Mesothelial cell of epicardium (in vitro differentiated cells): Measurements from ENCODE around the gene NAT14. TPM values are rescaled to one million over a fixed set of nuclear protein-coding genes. Genes with fewer than 3 reads are reported as not detected.

Source experiments
- DNase-seq, 2 experiments: peaks; one replicate each; pipeline ENCODE4 v3.0.0; 2021; ENCODE audit warnings: low spot score in 2 of 2; ENCODE audit not compliant: unreplicated experiment in 2 of 2
- H3K27ac Mint-ChIP-seq: 2 replicates; pipeline ENCODE4 v1.8.0; 2021; ENCODE audit warnings: mixed read lengths
- H3K27me3 Mint-ChIP-seq: 2 replicates; pipeline ENCODE4 v1.8.0; 2021; ENCODE audit warnings: low read depth, mixed read lengths
- H3K36me3 Mint-ChIP-seq: 2 replicates; pipeline ENCODE4 v1.8.0; 2021; ENCODE audit warnings: mixed read lengths
- H3K4me1 Mint-ChIP-seq: 2 replicates; pipeline ENCODE4 v1.8.0; 2021; ENCODE audit warnings: mixed read lengths
- H3K4me3 Mint-ChIP-seq: 2 replicates; pipeline ENCODE4 v1.8.0; 2021; ENCODE audit warnings: mild to moderate bottlenecking, moderate library complexity, mixed read lengths
- H3K9me3 Mint-ChIP-seq: 2 replicates; pipeline ENCODE4 v1.8.0; 2021; ENCODE audit warnings: mixed read lengths
- total RNA-seq: library from RNA; stranded (reverse); gene quantifications from 3 replicates; pipeline ENCODE4 v1.2.1, GENCODE V29; 2021
- TF ChIP-seq, protein P1 (sequence below): fragments of 200-600 bp; sonication (generic); IDR thresholded peaks from one replicate; pipeline ENCODE4 v1.5.0; 2021; ENCODE audit warnings: antibody characterized with exemption; ENCODE audit not compliant: unreplicated experiment

NAT14 gene
- total RNA-seq, 1 donor from 2014 or later, result 54.4 TPM

DNA sequence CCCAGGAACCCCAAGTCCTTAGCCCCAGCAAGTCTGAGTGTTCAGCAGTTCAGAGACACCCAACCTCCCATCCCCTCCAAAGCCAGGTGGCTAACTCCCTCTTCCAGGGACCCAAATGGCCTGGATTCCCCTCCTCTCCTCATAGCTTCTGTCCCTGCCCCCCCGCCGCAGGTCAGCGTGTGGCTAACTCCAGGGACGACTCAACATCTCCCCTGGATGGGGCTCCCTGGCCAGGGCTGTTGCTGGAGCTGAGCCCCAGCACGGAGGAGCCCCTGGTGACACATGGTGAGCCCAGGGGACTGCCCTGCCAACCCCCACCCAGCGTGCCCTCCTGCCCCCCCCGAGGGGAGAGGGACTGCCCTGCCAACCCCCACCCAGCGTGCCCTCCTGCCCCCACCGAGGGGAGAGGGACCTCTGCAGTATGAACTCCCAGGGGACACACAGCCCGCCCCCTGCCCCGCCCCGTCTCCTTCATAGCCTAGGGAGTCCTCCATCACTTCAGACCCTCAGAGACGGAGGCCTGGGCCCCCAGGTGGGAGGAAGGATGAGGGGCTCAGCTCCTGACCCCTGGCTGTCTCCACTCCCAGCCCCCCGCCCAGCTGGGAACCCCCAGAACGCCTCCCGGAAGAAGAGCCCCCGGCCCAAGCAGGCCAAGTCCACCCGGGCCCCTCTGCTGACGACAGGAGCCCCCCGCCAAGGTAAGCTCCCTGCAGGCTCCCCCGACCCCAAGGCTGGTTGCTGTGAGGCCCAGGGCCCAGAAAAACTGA is 4.9 kb downstream of the NAT14 start:
- H3K4me3 Mint-ChIP-seq, result no peak overlapping the region
- peaks cover 24% of the 10 kb centered on the region for H3K4me1 Mint-ChIP-seq
- DNase-seq, result no peak
- no peak overlapping the region for H3K27ac Mint-ChIP-seq
- no peaks in the 10 kb centered on the region for H3K9me3 Mint-ChIP-seq
- H3K27me3 Mint-ChIP-seq, result no peaks in the 10 kb centered on the region
- H3K36me3 Mint-ChIP-seq, result no peaks in the 10 kb centered on the region
- TF ChIP-seq, protein P1, sequence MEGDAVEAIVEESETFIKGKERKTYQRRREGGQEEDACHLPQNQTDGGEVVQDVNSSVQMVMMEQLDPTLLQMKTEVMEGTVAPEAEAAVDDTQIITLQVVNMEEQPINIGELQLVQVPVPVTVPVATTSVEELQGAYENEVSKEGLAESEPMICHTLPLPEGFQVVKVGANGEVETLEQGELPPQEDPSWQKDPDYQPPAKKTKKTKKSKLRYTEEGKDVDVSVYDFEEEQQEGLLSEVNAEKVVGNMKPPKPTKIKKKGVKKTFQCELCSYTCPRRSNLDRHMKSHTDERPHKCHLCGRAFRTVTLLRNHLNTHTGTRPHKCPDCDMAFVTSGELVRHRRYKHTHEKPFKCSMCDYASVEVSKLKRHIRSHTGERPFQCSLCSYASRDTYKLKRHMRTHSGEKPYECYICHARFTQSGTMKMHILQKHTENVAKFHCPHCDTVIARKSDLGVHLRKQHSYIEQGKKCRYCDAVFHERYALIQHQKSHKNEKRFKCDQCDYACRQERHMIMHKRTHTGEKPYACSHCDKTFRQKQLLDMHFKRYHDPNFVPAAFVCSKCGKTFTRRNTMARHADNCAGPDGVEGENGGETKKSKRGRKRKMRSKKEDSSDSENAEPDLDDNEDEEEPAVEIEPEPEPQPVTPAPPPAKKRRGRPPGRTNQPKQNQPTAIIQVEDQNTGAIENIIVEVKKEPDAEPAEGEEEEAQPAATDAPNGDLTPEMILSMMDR, result no peak

DNA sequence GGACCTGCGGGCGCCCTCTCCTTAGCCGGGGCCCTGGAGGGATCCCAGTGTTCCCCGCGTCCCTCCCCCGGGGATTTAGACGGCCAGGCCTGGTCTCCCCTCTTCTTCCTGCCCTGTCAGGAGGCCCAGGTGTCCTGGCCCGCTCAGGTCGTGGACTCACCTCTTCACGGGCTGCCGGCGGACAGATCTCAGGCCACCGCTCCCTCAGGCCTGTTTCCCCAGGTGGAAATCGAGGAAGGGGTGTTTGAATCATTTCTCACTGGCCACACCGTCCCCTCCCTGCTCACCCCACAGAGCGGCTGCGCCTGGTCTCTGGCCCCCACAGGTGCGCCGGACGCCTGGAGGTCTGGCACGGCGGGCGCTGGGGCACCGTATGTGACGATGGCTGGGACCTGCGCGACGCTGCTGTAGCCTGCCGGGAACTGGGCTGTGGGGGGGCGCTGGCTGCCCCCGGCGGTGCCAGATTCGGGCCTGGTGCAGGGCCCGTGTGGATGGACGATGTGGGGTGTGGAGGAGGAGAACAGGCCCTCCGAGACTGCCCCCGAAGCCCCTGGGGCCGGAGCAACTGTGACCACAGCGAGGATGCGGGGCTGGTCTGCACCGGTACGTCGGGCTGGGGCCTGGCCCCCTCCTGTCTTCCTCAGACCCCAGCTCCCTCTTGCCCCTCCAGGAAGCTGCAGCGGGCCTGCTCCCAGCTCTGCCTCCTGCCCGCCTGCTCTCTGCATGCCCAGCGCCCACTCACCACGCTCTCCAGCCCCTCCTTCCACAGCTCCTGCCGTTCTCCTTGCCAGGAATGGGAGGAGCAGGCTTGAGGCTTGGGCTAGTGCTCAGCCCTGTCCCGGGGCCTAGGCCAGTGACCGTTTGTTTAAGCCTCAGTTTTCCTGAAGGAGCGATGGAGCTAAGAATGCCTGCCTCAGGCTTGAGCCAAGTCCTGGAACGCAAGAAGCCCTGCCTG is 5.8 kb downstream of the NAT14 start:
- DNase-seq, result no peak
- TF ChIP-seq, protein P1, result no peak
- H3K27me3 Mint-ChIP-seq, result no peaks in the 10 kb centered on the region
- H3K36me3 Mint-ChIP-seq, result no peaks in the 10 kb centered on the region
- H3K9me3 Mint-ChIP-seq, result no peaks in the 10 kb centered on the region
- H3K4me1 Mint-ChIP-seq, result peaks cover 21% of the 10 kb centered on the region
- no peak overlapping the region for H3K4me3 Mint-ChIP-seq
- H3K27ac Mint-ChIP-seq, result no peak overlapping the region

GRCh38 chr19:55491546-55492360 is 6.8 kb downstream of the NAT14 start:
- Mint-ChIP-seq H3K27ac (peak overlapping the region; percentile 44), H3K9me3 (no peaks in the 10 kb centered on the region), H3K36me3 (no peaks in the 10 kb centered on the region), H3K27me3 (no peaks in the 10 kb centered on the region), H3K4me1 (peaks cover 21% of the 10 kb centered on the region), H3K4me3 (no peak overlapping the region)
- TF ChIP-seq, protein P1, result no peak
- no peak for DNase-seq

- Mint-ChIP-seq H3K36me3 (no peaks in the 10 kb centered on the region), H3K27ac (peak overlapping the region; percentile 44), H3K4me3 (no peak overlapping the region), H3K4me1 (peaks cover 14% of the 10 kb centered on the region), H3K9me3 (no peaks in the 10 kb centered on the region), H3K27me3 (no peaks in the 10 kb centered on the region)
- TF ChIP-seq, protein P1, result no peak
- DNase-seq, result no peak
Measured at GRCh38 chr19:55492362-55492944, 7.5 kb downstream of the NAT14 start.

- TF ChIP-seq, protein P1, result no peak
- DNase-seq, result no peak
- Mint-ChIP-seq H3K27me3 (no peaks in the 10 kb centered on the region), H3K36me3 (no peaks in the 10 kb centered on the region), H3K9me3 (no peaks in the 10 kb centered on the region), H3K27ac (no peak overlapping the region), H3K4me3 (no peak overlapping the region), H3K4me1 (peaks cover 13% of the 10 kb centered on the region)
Measured at GRCh38 chr19:55493052-55493644, 8.2 kb downstream of the NAT14 start.
